Spleen (tissue), 7 donors: ENCODE measurements around the gene PELI2.

Experiments
- POLR2A ChIP-seq, 3 donors: fragments of 450-650 bp; IDR thresholded peaks; one replicate each; pipeline ENCODE4 v1.5.1; 2017; ENCODE audit warnings: antibody characterized with exemption in 3 of 3, mild to moderate bottlenecking in 1 of 3
- POLR2AphosphoS5 ChIP-seq, 3 donors: sonication (generic); formaldehyde crosslinking; IDR thresholded peaks; one replicate each; pipeline ENCODE4 v1.5.1; 2017; ENCODE audit warnings: antibody characterized with exemption in 3 of 3
- TF ChIP-seq, protein P1 (sequence below), 11 experiments: fragments of 200-600 bp in 7 of 11; fragments of 450-650 bp in 4 of 11; sonication (generic) in 4 of 11; IDR thresholded peaks in 8 of 11; conservative IDR thresholded peaks in 3 of 11; 1 replicate in 7 of 11; 2 replicates in 4 of 11; pipeline versions ENCODE4 v1.4.0 to v1.8.0; 2016 to 2021; ENCODE audit warnings: antibody characterized with exemption in 11 of 11, inconsistent platforms in 4 of 11, mild to moderate bottlenecking in 1 of 11
- donor health status: DM: no; HTN: no; CAD: no; lungs with moderate emphysema.
- donor health status: DM: no; HTN: no; CAD: no.
- donor health status: DM: no; HTN: no; CAD: no.

DNA sequence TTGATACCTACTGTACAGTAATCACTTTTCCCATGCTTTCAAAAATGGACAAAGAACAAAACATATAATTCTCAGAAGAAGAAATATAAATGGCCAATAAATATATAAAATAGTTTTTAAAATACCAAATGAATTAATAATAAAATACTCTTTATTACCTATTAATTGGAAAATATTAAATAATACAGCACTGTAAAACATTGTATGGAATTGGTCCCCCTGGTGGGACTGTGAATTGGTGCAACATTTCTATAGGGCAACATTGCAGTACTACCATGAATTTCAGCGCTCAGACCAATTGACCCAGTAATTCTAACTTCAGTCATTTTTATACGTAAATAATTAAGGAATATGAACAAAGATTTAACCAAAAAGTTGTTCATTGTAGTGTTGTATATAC lies 162.6 kb downstream of the PELI2 start:
- TF ChIP-seq, protein P1, sequence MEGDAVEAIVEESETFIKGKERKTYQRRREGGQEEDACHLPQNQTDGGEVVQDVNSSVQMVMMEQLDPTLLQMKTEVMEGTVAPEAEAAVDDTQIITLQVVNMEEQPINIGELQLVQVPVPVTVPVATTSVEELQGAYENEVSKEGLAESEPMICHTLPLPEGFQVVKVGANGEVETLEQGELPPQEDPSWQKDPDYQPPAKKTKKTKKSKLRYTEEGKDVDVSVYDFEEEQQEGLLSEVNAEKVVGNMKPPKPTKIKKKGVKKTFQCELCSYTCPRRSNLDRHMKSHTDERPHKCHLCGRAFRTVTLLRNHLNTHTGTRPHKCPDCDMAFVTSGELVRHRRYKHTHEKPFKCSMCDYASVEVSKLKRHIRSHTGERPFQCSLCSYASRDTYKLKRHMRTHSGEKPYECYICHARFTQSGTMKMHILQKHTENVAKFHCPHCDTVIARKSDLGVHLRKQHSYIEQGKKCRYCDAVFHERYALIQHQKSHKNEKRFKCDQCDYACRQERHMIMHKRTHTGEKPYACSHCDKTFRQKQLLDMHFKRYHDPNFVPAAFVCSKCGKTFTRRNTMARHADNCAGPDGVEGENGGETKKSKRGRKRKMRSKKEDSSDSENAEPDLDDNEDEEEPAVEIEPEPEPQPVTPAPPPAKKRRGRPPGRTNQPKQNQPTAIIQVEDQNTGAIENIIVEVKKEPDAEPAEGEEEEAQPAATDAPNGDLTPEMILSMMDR (IDR thresholded peaks at IDR 0.05 in 8 of 11, conservative IDR thresholded peaks at IDR 0.05 in 3 of 11): no peak
- TF ChIP-seq POLR2A (IDR thresholded peaks at IDR 0.05): no peak
- no peak for TF ChIP-seq POLR2AphosphoS5 (IDR thresholded peaks at IDR 0.05)
